Astrocyte of the cerebellum (primary cell): ENCODE measurements around the gene GNAI2.

Experiments used
- DNase-seq: peaks from one replicate; pipeline ENCODE4 v3.0.0-alpha.2; 2011; ENCODE audit warnings: low read depth
- H3K4me3 ChIP-seq: 2 replicates; pipeline ENCODE4 v1.5.1; 2011; ENCODE audit warnings: mild to moderate bottlenecking, low read depth, low read length, moderate library complexity
- CTCF ChIP-seq: IDR thresholded peaks from 2 replicates; pipeline ENCODE4 v1.5.1; 2012; ENCODE audit warnings: low read length, low read depth, moderate library complexity, mild to moderate bottlenecking; ENCODE audit errors: missing control alignments
- in situ Hi-C: cut with HindIII; loops from 2 replicates; pipeline ENCODE4 v1.10.0; 2017; ENCODE audit warnings: low sequenced_read_pairs

GNAI2 gene

GRCh38 chr3:50303013-50303815 is 67.2 kb downstream of the GNAI2 start, which contains the start of gene HYAL1:
Gene HYAL1 (minus strand): TSS chr3:50303574. CDS start chr3:50302956, 618 bp downstream.
- no peak within 1 kb of the TSS for H3K4me3 ChIP-seq
- in situ Hi-C loops, result no loop called here
- DNase-seq, result no peak
- peak; percentile 9 for TF ChIP-seq CTCF

GRCh38 chr3:50304601-50305000 is 68.6 kb downstream of the GNAI2 start:
- no peak overlapping the region for H3K4me3 ChIP-seq
- in situ Hi-C loops, result no loop called here
- TF ChIP-seq CTCF, result no peak
- no peak for DNase-seq
